HG02759 (cell line): ENCODE results near the gene C2CD4C.
"Not testable (repeated sequence)": the region's sequence is repeated elsewhere in the genome, so short reads cannot be mapped to it uniquely, and the experiment has no call there.

ENCODE experiments used
- ATAC-seq: cut with Tn5 transposase; IDR thresholded peaks from one replicate; pipeline ENCODE4 v1.9.1; 2021; ENCODE audit warnings: mild to moderate bottlenecking, moderate library complexity; ENCODE audit not compliant: unreplicated experiment

The C2CD4C gene

DNA sequence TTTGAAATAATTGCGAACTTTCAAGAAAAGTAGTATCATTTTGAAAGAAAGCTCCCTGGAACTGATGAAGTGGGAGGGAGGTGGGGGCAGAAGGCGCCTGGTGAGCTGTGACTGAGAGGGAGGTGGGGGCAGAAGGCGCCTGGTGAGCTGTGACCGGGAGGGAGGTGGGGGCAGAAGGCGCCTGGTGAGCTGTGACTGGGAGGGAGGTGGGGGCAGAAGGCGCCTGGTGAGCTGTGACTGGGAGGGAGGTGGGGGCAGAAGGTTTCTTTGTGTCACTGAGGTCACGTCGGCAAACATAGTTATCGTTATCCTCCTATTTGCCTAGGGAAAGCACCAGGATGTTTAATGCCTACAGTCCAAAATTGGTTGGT lies 24.2 kb downstream of the C2CD4C start:
- ATAC-seq, result no peak

DNA sequence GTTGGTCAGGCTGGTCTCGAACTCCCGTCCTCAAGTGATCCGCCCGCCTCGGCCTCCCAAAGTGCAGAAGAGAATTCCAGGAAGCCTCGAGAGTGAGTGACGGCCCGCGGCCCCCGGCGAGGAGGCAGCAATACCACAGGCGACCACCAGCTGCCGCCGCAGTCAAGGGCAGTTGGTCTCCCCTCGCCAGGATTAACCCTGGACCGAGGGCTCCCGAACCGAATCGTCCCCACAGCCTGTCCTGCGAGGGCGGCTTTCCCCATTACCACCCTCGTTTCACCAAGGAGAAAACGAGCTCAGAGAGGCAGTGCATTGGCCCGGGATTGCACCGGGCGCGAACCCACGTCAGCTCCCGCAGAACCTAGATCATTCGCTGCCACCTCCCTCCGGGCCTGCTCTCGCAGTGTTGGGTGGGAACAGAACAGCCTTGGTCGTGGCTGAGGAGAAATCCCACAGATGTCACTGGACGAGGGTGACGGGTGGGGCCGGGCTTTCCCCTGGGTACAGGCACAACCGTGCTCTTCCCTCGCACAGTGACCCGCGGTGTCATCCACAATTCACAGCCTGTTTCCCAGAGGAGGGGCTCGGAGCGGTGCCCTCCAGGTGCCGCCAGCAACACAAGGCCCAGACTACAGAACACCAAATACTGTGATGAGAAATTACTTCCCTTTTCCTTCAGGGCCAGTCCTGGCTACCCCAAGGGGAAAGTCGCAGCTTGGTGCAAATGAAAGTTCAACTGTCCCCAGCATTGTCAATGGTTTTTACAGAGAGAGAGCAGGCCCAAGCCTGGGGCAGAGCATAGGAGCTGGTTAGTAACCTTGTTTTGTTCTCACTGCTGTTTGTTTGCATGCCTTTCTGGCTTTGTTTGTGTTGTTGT lies 24.8 kb downstream of the C2CD4C start:
- no peak for ATAC-seq

GRCh38 chr19:383040-383439 lies 25.9 kb downstream of the C2CD4C start:
- no peak for ATAC-seq

GRCh38 chr19:382578-382977 lies 26.4 kb downstream of the C2CD4C start:
- not testable (repeated sequence) for ATAC-seq

DNA sequence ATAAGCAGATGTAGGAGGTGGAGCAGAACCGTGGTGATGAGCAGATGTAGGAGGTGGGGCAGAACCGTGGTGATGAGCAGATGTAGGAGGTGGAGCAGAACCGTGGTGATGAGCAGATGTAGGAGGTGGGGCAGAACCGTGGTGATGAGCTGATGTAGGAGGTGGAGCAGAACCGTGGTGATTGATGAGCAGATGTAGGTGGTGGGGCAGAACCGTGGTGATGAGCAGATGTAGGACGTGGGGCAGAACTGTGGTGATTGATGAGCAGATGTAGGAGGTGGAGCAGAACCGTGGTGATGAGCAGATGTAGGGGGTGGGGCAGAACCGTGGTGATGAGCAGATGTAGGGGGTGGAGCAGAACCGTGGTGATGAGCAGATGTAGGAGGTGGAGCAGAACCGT lies 27.0 kb downstream of the C2CD4C start:
- ATAC-seq, result not testable (repeated sequence)

GRCh38 chr19:380618-381219 lies 28.2 kb downstream of the C2CD4C start:
- not testable (repeated sequence) for ATAC-seq

GRCh38 chr19:379796-380195 lies 29.2 kb downstream of the C2CD4C start:
- no peak for ATAC-seq

GRCh38 chr19:378706-379105 lies 30.2 kb downstream of the C2CD4C start:
- no peak for ATAC-seq

GRCh38 chr19:377801-378581 lies 31.0 kb downstream of the C2CD4C start:
- no peak for ATAC-seq

GRCh38 chr19:376111-376470 lies 32.9 kb downstream of the C2CD4C start:
- ATAC-seq, result no peak

DNA sequence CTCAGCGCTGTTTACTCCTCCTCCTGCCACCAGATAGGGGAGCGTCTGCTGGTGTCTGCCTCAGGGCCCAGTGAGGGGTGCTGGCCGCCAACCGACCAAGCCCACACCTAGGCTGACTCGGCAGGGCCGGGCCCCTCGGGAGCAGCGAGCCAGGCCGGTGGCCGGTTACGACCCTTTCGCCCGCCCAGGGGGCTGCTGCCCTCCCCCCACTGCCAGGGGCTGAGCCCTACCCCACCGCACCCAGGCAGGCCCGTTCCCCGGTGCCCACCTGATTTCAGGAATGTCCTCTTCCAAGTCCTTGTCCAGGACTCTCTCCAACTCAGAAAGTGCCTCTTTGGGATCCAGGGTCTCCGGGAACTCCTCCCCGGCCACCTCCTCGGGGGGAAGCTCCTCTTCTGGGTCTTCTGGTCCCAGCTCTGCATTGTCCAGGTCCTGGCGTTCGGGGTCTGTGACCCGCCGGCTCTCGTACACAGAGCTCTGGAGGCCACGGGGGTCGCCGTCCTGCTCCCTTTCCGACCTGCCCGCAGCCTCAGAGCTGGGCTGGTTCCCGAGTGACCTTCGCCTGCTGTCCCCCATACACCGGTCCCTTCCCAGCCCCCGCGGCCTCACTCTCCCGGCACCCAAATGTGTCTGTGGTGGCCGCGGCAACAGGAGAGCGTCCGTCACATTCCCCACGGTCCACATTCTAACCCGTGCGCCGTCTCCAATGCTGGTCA lies 33.4 kb downstream of the C2CD4C start:
- no peak for ATAC-seq

- no peak for ATAC-seq
Measured at GRCh38 chr19:374886-375235, 34.1 kb downstream of the C2CD4C start.

DNA sequence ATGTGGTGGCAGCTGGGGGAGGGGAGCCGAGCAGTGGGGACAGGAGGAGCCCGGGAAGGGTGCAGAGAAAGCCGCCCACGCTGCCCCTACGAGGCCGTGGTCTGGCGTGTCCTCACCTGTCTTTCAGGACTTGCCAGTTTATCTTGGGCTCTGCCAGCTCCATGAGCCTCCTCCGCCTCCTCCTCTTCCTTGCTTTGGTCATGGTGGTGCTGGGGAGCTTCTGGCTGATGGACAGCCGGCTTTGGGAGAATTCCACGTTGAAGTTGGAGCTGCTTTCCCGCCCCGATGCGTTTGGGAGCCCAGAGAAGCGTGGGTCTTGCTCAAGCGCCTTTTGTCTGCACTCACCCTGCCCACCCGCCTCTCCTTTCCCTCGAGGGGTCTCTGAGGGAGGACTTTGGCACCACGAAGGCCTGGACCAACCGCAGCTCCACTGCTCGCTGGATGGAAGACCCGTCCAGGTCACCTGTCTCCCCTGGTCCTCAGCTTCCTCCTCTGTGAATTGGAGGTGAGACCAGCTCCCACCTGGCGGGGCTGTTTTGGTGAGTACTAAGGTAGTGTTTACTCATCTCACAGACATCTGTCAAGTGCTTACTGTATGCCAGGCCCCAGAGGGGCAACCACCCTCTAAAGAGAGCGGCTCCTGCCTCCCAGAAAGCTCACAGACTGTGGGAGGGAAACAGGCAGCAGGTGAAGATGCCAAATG lies 34.6 kb downstream of the C2CD4C start:
- ATAC-seq, result no peak

GRCh38 chr19:373391-374182 lies 35.4 kb downstream of the C2CD4C start:
- no peak for ATAC-seq

GRCh38 chr19:372306-372890 lies 36.5 kb downstream of the C2CD4C start:
- no peak for ATAC-seq

GRCh38 chr19:371501-372168 lies 37.3 kb downstream of the C2CD4C start:
- ATAC-seq, result no peak

DNA sequence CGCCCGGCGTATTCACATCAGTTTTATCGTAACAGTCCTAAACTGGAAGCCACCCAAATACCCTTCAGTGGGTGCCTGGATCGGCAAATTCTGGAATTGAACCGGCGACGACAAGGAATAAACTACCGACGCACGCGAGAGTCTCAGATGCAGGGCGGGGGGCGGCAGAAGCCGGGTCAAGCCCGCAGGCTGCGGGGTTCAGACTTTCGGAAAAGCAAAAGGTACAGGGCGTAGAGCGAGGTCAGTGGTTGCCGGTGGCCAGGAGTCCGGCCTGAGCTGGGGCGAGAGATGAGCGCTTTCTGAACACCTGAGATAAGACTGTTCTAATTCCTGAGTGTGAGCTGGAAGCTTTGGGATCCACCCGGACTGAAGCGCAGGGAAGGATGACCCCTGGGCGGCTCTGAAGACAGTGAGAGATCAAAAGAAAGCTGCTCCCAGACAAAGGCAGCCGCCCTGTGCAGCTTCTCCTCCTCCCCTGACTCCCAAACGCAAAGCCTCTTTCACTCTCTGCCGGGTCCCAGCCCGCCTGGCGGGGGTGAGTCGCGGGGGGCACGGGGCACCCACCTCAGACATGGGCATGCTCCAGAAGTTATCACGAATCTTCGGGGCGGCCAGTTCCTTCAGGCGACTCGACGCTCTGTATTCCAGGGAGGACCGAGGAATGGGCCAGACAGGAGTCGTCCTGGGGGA lies 38.2 kb downstream of the C2CD4C start:
- no peak for ATAC-seq

DNA sequence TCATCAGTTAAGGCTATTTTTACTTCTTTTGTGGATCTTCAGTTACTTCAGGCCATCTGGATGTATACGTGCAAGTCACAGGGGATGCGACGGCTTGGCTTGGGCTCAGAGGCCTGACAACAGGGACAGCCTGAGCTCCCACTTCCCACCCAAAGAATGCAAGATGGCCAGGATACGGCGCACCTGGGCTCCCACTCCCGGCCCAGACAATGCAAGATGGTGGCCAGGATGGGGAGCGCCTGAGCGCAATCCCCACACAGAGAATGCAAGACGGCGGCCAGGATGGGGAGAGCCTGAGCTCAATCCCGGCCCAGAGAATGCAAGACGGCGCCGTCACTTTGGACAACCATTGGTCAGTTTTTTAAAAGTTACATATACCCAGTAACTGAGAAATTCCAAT lies 39.1 kb downstream of the C2CD4C start:
- no peak for ATAC-seq
